NOMO-1 treated with dmso at 0.1 percent for 144 hours (cell line): ENCODE data around the gene FAM219B.
"Not testable (repeated sequence)": the region's sequence is repeated elsewhere in the genome, so short reads cannot be mapped to it uniquely, and the experiment has no call there.

Source experiments
- DNase-seq: peaks from one replicate; lab custom pipeline; 2025; ENCODE audit not compliant: unreplicated experiment; lab: John Stamatoyannopoulos, UW

FAM219B gene

DNA sequence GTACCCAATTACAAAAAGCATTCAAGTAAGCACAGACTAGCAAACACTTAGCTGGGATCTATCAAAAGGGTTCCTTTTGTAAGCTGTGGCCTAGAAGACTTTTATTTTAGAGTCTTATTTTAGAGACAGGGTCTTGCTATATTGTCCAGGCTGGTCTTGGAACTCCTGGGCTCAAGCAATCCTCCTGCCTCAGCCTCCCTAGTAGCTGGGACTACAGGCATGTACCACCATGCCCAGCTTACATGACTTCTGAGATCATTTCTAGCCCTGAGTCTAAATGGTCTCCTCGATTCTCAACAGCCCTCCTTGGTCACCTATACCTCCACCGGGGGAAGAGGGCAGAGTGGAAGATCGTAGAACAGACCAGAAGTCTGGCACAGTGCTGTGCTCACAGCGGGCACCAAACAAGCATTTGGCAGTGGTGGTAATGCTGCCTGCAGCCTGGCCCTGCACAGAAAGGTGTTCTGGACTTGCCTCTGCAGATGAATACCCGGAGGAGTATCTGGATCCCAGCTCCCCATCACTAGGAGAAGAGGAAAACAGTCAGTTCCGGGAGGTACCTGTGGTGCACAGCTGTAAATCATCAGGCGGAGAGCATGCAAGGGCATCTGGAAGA is 2.4 kb downstream of the FAM219B start:
- no peak for DNase-seq

DNA sequence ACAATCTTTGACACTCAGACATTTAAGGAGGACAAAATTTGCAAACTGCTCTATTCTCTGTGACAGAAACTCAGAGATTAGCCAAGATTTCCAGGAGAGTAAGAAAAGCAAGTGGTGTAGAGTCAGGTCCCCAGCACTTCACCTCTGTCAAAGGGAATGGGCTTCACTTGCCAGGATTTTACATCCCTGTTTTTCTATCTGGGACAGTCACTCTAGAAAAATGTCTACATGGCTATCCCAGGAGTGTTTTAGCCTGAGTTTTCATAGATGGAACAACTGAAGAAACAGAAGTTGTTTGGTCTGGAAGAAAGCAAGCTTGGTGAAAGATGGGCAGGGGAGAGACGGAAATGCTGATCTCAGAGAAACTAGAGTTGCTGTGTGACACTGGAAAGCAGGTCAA is 3.0 kb downstream of the FAM219B start:
- DNase-seq, result no peak

DNA sequence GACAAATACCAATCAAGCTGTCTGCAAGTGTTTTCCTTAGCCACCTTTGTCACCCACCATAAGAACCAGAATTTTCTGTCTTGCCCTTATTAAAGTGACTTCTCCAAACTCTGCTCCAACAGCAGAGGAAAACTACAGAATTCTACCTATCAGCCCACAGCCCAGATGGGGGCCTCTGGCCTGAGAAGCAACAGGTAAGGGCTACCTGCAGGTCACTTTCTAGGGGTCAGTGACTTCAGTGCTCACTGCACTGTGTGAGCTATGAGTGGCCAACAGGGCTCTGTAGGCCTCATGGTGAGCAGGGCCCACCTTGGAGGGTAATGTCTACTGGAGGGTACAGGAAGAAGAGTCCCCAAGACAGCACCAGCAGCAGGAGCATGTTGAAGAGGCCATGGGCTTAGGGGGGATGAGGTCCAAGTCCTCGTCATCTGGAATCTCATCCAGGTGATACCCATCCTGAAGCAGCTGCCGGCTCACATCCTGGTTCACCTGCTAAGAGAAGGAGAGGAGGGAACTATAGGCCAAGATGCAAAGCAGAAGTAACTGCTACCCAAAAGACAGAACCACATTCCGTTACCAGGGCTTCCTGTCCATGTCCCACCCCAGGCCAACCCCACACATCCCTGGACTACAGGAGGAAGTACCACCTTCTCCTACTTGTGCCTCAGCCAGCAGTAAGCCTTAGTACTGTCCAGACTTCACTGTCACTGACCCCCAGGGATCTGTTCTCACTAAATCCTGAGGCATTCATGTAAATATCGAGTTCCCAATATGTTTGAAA is 4.2 kb downstream of the FAM219B start:
- DNase-seq, result no peak

DNA sequence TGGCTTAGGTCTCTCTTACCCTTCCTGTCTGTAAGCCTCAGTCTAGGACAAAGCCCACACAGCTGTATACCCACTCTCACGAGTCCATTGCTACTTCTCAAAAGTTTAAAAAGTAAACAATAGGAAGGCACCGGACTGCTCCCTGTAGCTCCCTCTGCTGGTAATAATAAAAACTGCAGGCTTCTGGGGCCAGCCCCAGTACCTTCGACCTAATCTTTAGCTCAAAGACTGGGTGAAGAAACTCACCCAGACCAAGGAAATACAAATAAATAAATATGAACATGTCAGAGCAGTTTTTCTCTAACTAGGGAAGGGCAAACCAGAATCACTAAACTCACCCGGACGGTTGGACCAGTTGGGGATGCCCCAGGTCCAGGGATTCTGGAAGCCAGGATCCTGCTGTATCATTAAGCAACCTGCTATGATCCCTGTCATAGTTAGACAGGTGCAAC is 5.0 kb downstream of the FAM219B start:
- DNase-seq, result no peak

DNA sequence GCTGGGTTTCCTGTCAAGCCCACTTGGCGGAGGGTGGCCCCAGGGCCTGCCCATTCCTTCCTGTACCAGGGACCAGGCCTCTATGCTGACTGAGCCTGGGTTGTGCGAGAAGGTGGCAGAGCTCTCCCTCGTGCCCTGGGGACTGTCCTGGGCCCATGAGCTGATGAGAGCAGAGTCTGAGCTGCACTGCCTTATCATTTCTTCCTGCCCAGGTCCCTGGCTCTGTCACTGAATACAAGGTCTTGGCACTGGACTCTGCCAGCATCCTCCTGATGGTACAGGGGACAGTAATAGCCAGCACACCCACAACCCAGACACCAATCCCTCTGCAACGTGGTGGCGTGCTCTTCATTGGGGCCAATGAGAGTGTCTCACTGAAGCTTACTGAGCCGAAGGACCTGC is 9.3 kb downstream of the FAM219B start:
- no peak for DNase-seq

DNA sequence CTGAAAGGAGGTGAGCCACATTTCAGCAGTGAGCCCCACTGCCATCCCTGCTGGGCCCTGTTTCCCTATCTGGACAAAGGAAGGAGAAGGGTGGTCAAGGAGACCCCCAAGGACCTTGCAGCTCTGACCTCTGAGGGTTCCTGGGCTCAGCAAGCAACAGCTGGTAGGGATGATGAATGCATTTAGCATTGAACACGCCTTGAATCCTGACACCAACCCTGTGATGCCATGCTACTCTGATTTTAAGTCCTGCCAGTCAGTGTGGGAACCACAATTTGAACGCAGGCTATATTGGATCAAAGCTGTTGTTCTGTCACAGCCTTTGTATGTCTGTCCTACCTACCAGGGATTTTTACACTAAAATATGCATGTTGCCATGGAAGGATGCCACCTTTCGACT is 10.3 kb downstream of the FAM219B start:
- DNase-seq, result no peak

DNA sequence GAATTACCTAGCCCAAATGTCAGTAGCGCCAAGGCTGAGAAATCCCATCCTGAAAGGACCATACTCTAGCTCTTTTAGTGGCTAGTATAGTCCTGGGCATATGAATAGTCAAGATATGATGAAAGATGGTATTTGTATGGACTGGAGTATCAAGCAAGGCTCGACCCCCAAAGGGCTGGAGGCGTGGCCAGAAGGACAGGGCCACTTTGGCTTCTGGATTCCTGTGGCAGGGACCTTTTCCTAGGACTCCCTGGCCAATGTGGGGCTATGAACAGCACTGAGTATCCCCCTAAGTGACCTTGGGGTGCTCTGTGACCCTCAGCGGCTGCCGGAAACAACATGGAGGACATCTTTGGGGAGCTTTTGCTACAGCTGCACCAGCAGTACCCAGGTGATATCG is 10.8 kb downstream of the FAM219B start:
- DNase-seq, result no peak

DNA sequence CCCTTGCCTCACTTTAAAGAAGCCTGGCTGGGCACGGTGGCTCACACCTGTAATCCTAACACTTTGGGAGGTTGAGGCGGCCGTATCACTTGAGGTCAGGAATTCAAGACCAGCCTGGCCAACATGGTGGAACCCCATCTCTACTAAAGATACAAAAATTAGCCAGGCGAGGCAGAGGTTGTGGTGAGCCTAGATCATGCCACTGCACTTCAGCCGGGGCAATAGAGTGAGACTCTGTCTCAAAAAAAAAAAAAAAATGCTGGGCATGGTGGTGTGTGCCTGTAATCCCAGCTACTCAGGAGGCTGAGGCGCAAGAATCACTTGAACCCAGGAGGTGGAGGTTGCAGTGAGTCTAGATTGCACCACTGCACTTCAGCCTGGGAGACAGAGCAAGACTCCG is 12.3 kb downstream of the FAM219B start:
- DNase-seq, result not testable (repeated sequence)

DNA sequence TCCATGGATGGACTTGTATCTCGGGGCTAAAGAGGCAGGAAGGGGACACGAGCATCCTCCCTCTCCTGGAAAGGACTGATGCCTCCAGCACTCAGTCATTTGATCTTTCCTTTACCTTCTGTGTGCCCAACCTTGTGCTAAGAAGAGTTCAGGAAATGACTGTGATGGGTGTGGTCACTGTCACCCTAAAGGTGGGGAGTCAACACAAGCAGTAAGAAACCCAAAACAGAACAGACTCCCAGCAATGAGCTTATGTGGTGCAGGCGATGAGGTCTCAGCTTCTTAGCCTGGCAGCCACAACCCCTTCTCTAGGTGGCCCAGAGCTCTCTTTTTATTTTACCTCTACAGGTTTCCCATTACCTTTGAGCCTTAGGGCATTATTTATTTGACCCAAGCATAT is 13.0 kb downstream of the FAM219B start:
- DNase-seq, result no peak

DNA sequence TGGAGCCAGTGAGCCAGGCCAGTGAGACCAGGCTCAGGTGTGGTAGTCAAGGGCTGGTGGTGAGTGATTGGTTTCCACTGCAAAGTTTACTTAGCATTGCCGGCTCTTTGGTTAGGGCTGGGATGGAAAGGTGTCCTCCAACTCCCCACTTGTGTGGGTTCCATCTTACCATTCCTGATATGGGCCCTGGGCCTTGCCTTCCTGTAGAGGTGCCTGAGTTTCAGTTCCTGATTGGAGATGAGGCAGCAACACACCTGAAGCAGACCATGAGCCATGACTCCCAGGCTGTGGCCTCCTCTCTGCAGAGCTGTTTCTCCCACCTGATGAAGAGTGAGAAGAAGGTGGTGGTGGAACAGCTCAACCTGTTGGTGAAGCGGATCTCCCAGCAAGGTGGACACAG is 13.7 kb downstream of the FAM219B start:
- no peak for DNase-seq

DNA sequence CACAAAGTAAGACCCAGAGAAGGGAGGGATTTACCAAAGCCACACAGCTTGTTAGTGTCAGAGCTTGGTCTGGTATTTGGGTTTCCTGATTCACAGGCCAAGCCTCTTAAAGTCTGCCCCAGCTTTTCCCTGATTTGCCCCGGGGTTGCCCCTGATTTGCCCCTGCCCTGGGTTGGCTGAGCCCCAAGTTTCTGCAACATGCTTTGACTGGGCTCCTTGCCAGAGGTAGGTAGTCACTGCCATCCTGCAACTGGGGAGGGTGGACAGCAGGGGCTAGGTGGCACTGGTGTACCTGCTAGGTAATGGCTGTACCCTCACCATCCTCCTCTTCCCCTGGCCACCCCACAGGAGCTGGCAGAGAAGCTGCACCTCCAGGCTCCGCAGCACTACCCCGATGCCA is 14.3 kb downstream of the FAM219B start:
- no peak for DNase-seq

DNA sequence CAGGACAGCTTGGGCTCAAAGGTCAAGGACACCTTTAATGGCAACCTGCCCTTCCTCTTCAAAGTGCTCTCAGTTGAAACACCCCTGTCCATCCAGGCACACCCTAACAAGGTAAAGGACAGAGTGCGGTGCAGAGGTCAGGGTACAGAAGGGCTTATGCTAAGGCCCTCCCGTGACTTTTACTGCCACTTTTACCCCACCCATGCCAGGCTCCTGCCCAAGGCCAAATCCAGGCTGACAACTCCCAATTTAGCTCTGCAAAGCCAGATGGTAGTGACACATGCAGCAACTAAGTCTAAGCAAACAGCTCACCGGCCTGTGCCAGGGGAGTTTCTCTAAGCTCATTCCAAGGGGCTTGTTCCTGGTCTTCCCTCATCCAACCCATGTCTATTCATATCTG is 15.2 kb downstream of the FAM219B start:
- no peak for DNase-seq

DNA sequence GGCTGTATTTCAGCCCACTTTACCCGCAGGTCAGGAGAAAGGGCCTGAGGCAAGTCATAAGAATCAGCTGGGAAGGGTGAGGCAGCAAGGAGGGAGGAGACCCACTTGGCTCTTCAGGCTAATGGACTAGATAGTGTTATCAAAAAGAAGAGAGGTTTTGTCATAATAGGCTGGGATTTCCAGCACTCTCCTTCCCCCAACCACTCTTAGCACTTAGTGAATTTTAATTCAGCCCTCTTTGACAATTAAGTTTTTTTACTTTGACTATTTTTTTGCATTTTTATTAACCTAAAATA is 16.0 kb downstream of the FAM219B start:
- no peak for DNase-seq

DNA sequence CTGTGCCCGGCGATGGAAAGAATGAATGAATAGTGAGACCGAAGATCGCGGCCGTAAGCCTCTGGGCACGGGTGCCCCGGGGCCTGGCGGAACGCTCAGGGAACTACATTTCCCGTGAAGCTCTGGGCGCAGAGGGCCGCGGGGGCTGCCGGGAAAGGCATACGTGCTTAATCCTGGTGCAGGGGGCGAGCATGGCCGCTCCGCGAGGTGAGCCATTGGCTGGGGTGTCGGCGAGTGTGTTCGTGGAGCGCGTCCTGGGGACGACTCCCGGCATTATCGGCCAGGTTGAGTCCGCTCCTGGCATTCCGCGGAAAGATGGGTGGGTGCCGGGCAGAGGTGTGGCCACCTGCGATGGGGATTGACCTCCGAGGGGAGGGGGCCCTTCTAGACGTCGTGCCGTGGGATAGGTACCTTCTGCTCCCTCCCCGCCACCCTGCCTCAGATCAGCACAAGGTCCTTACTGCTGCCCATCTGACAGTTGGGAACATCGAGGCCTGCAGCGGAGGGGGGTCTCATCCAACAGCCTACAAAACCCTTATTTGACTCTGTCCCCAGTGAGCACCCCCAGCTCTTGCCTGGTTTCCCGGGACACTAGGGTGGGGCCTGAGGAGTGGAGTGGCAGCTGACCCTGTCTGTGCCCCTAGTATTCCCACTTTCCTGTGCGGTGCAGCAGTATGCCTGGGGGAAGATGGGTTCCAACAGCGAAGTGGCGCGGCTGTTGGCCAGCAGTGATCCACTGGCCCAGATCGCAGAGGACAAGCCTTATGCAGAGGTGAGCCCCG is 16.6 kb downstream of the FAM219B start, which contains the start of gene MPI:
Gene MPI (plus strand): TSS at position 160 of the 782 bp plus-strand sequence. CDS start 32 bp downstream, at position 192.
- peak; percentile 77 for DNase-seq

DNA sequence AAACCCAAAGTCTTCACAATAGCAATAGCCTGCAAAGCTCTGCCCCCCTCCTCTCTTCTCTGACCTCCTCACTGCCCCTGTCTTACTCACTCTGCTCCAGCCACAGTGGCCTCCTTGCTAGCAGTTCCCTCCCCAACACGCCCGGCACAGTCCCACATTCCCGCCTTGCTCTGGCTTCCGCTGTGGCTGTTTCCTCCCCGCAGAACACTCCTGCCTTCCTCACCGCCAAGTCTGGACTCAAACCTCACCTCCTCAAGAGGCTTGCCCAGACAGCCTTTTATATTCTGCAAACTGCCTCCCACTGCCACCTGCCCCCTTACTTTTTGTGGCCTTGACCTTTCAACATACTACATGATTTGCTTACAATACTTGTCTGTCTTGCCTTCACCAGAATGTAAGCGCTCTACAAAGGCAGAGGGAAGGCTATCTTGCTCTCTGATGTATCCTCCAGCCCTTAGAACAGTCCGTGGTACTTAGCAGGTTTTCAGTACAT is 17.2 kb downstream of the FAM219B start:
- no peak for DNase-seq

DNA sequence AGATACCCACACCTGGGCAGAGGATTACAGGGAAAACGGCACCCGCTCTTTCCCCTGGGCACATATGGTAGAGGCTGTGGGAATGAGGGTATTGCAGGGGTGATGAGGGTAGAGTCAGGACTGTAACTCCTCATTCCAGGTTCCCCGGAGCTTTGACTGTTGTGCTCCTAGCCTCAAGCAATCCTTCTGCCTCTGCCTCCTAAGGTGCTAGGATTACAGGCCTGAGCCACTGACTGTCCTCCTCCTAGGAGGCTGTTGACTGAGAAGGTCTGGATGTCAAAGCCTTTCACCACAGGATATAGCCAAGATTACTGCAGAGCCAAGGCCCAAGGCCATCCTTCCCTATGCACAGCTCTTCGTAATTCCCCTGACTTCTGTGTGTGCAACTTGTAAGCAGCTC is 17.9 kb downstream of the FAM219B start:
- no peak for DNase-seq

DNA sequence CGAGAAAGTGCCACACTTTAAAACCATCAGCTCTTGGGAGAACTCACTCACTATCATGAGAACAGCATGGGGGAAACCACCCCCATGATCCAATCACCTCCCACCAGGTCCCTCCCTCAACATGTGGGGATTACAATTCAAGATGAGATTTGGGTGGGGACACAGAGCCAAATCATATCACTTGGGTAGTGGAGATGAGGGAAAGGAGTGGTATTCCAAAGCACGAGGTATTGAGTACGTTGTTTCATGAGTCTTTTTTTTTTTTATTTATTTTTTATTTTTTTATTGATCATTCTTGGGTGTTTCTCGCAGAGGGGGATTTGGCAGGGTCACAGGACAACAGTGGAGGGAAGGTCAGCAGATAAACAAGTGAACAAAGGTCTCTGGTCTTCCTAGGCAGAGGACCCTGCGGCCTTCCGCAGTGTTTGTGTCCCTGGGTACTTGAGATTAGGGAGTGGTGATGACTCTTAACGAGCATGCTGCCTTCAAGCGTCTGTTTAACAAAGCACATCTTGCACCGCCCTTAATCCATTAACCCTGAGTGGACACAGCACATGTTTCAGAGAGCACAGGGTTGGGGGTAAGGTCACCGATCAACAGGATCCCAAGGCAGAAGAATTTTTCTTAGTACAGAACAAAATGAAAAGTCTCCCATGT is 19.0 kb downstream of the FAM219B start:
- not testable (repeated sequence) for DNase-seq

DNA sequence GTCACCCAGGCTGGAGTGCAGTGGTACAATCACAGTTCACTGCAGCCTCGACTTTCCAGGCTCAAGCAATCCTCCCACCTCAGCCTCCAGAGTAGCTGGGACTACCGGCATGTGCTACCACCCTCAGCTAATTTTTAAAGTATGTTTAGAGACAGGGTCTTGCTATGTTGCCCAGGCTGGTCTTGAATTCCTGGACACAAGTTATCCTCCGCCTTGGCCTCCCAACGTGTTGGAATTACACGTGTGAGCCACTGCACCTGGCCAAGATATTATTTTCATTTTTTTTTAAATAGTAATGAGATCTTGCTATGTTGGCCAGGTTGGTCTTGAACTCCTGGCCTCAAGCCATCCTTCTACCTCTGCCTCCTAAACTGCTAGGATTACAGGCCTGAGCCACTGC is 21.2 kb downstream of the FAM219B start:
- no peak for DNase-seq

DNA sequence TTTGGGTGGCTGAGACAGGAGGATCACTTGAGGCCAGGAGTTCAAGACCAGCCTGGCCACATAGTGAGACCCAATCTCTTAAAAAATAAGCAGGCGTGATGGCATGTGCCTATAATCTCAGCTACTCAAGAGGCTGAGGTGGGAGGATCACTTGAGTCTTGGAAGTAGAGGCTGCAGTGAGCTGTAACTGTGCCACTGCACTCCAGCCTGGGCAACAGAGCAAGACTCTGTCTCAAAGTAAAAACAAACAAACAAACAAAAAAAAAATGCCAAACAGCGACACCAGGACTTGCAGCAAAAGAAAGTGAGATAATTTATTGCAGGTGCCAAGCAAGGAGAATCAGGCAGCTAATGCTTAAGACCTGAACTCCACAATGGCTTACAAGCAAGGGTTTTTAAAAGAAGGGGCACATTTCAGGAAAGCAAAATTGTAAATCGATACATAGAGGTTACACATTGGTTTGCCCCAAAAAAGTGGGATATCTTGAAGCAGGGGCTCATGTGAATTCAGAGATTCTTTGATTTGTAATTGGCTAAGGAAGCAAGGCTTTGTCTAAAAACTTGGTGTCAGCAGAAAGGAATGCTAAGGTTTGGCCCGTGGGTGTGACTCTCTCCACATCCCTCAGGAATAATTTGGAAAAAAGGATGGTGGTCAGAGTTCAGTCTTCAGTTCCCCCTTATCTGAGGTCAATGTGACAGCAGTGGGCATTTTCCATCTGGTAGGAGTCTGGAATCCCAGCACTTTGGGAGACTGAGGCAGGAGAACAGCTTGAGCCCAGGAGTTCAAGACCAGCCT is 22.0 kb downstream of the FAM219B start:
- DNase-seq, result no peak

DNA sequence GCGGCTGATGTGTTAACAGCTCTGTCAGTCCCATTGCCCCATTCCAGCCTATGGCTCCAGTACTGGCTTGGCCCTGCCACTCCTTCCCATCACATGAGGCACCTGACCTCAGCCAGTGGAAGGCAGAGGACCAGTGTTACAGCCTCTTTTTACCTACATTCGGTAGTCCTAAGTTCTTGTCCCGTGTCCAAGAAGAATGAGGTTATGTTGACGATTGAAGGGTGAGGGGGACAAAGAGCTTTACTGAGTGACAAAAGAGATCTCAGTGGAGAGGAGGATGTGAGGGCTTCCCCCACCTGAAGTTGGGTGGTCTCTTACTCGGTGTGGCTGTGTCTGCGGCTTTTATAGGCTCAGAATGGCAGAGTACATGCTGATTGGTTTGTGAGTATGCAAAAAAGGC is 24.1 kb downstream of the FAM219B start:
- no peak for DNase-seq

DNA sequence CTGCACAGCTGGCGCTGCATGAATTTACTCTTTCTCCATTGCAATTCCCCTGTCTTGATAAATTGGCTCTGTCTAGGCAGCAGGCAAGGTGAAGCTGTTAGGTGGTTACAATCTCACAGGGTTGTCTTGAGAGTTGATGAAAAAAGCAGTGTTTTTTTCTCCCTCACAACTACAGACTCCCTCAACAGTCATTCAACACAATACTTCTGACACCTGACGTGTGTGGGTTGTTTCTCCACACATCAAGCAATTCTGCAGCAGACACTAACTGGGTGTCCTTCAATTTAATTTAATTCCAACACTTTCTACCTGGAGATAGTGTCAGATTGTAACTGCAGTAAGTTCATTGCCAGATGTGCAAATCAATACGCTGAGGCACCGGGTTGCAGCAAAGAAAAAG is 28.4 kb downstream of the FAM219B start:
- DNase-seq, result no peak
